ENCODE results near the gene HNRNPUL1. TPM values are rescaled to one million over a fixed set of nuclear protein-coding genes. Genes with fewer than 3 reads are reported as not detected.

The HNRNPUL1 gene
- total and polyA plus RNA-seq, 2 of the 8 experiments (the other 6 are each of a cell fraction or from before 2014, with no cell fraction given): 99.5 to 264 TPM

- no peak for DNase-seq (ENCODE audit: low read depth in 1 of 2, low spot score in 2 of 2)
- Histone ChIP-seq H3K56ac (replicated peaks; ENCODE audit: insufficient read length, low read depth, low read length) (no peak overlapping the region), H4K20me1 (replicated peaks in 1 of 2; ENCODE audit: control insufficient read depth in 1 of 2, insufficient read depth in 2 of 2, low read length in 2 of 2) (peaks cover 0 to 11% of the 10 kb centered on the region in 2 experiments), H2BK20ac (ENCODE audit: low read length) (no peak overlapping the region), H3K9me3 (ENCODE audit: insufficient read depth in 2 of 2, low read depth in 1 of 2, low read length in 1 of 2) (no peaks in the 10 kb centered on the region), H3K79me2 (ENCODE audit: control insufficient read depth in 1 of 2, insufficient read depth in 2 of 2, low read length in 2 of 2) (peaks cover 0 to 3% of the 10 kb centered on the region in 2 experiments; a peak in 1 of 4 replicates), H4K91ac (replicated peaks; ENCODE audit: insufficient read length, low read length) (no peak overlapping the region), H3K23me2 (ENCODE audit: low read depth, low read length) (peaks cover 16% of the 10 kb centered on the region), H3K14ac (ENCODE audit: insufficient read length) (no peak overlapping the region), H3K36me3 (ENCODE audit: control insufficient read depth in 2 of 4, insufficient read depth in 4 of 4, low read length in 3 of 4) (peaks cover 0 to 20% (median 0%) of the 10 kb centered on the region in 4 experiments; a peak in 3 of 8 replicates), H2BK15ac (ENCODE audit: low read length) (no peak overlapping the region), H3K23ac (ENCODE audit: insufficient read length) (no peak overlapping the region), H2BK12ac (ENCODE audit: low read depth, low read length) (peak overlapping the region; percentile 50; the same call in 1 of the 2 replicates), H2AFZ (ENCODE audit: low read length) (no peak overlapping the region), H2BK5ac (ENCODE audit: low read depth, low read length) (peak overlapping the region; percentile 63; the same call in 1 of the 2 replicates), H4K8ac (ENCODE audit: extremely low read depth, insufficient read depth, low read length) (no peak overlapping the region), H4K5ac (ENCODE audit: insufficient read length, low read depth, low read length) (no peak overlapping the region), H2AK5ac (ENCODE audit: low read depth, low read length) (peak overlapping the region; percentile 90; the same call in 1 of the 2 replicates), H3K18ac (ENCODE audit: extremely low read depth, low read length) (no peak overlapping the region), H3K27me3 (replicated peaks in 1 of 4; ENCODE audit: control insufficient read depth in 3 of 4, extremely low read depth in 1 of 4, insufficient read depth in 3 of 4, low read length in 3 of 4) (no peaks in the 10 kb centered on the region), H3K4me1 (replicated peaks in 1 of 4; ENCODE audit: control insufficient read depth in 3 of 4, insufficient read depth in 4 of 4, low read length in 3 of 4) (peaks cover 8 to 22% (median 15%) of the 10 kb centered on the region in 4 experiments), H3K79me1 (ENCODE audit: low read depth, low read length) (peaks cover 9% of the 10 kb centered on the region), H3K4ac (replicated peaks; ENCODE audit: insufficient read length, low read depth, low read length) (no peak overlapping the region), H3K9ac (replicated peaks in 1 of 4; ENCODE audit: extremely low read depth in 1 of 4, low read depth in 3 of 4, low read length in 3 of 4) (no peak overlapping the region; a peak in 1 of 7 replicates), H2BK120ac (replicated peaks; ENCODE audit: low read depth, low read length) (no peak overlapping the region), H3K27ac (ENCODE audit: low read depth, low read length) (no peak overlapping the region), H3K4me3 (ENCODE audit: extremely low read depth in 1 of 4, insufficient read depth in 2 of 4, low read depth in 3 of 4, low read length in 4 of 4) (no peak overlapping the region), H3K4me2 (ENCODE audit: insufficient read depth in 1 of 2, low read depth in 2 of 2, low read length in 2 of 2) (no peak overlapping the region)
- POLR2A ChIA-PET (ENCODE audit: partially characterized antibody): interaction anchor here (0.7 to 1.7 kb wide), 8 partner anchors 9 to 80 kb away, joined by 3 to 6 read pairs (median 4); partner anchors contain the start of gene AXL
- FAIRE-seq: no peak
- 82 to 100% methylated on average over 1 to 3 of the region's 3 CpGs for WGBS, 2 experiments (ENCODE audit: extremely low coverage in 1 of 2, insufficient coverage in 1 of 2, insufficient read length in 1 of 2, insufficient replicate concordance in 2 of 2, low coverage in 1 of 2, low lambda C conversion rate in 2 of 2, missing lambda C conversion rate in 1 of 2)
- TF ChIP-seq NRF1 (IDR thresholded peaks at IDR 0.05; ENCODE audit: low read depth, low read length) (no peak), CHD1 (IDR thresholded peaks at IDR 0.05; ENCODE audit: low read depth, low read length) (no peak), POU5F1 (IDR thresholded peaks at IDR 0.05; ENCODE audit: low read depth, low read length) (no peak), CREB1 (IDR thresholded peaks at IDR 0.05) (no peak), TCF12 (IDR thresholded peaks at IDR 0.05; ENCODE audit: low read depth, low read length) (no peak), GABPA (IDR thresholded peaks at IDR 0.05; ENCODE audit: borderline replicate concordance, insufficient read depth, low read length) (no peak), EZH2 (IDR thresholded peaks at IDR 0.05; ENCODE audit: low read depth, low read length, severe bottlenecking) (no peak), FOSL1 (IDR thresholded peaks at IDR 0.05; ENCODE audit: insufficient read depth, low read depth, low read length) (no peak)
- TF ChIP-seq, protein P1, sequence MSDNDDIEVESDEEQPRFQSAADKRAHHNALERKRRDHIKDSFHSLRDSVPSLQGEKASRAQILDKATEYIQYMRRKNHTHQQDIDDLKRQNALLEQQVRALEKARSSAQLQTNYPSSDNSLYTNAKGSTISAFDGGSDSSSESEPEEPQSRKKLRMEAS (IDR thresholded peaks at IDR 0.05): no peak
- TF ChIP-seq, protein P2, sequence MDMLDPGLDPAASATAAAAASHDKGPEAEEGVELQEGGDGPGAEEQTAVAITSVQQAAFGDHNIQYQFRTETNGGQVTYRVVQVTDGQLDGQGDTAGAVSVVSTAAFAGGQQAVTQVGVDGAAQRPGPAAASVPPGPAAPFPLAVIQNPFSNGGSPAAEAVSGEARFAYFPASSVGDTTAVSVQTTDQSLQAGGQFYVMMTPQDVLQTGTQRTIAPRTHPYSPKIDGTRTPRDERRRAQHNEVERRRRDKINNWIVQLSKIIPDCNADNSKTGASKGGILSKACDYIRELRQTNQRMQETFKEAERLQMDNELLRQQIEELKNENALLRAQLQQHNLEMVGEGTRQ (IDR thresholded peaks at IDR 0.05; ENCODE audit: low read length): no peak
- CTCF ChIA-PET (ENCODE audit: partially characterized antibody): interaction anchor here (1.0 to 1.9 kb wide), 5 partner anchors 21 to 67 kb away, joined by 3 to 10 read pairs (median 5); no protein-coding TSS in a partner anchor
These were observed 35.7 kb upstream of the HNRNPUL1 start for GRCh38 chr19:41228486-41228885.
